HEK293 (cell line): ENCODE measurements around the gene PEX11G.
A peak's percentile ranks its signal among the peaks of the same experiment; 100 is the strongest.

ENCODE experiments used
- CTCF ChIA-PET: fragments of 350-600 bp; formaldehyde crosslinking; extraction: SDS; loops from one replicate; lab custom pipeline; 2021; ENCODE audit warnings: antibody characterized with exemption; lab: Yijun Ruan, JAX
- POLR2A ChIA-PET: fragments of 300-600 bp; formaldehyde crosslinking; extraction: SDS; loops from one replicate; lab custom pipeline; 2020; ENCODE audit warnings: antibody characterized with exemption, inconsistent platforms; lab: Yijun Ruan, JAX
- H3K27ac ChIP-seq: fragments of 200-500 bp; sonication (Bioruptor generic); 2 replicates; pipeline ENCODE4 v1.5.1; 2014; ENCODE audit warnings: low read depth, low read length, control low read depth, inconsistent platforms; ENCODE audit errors: extremely low read depth
- H3K36me3 ChIP-seq, 2 experiments: fragments of 200-500 bp in 1 of 2; sonication (Bioruptor generic) in 1 of 2; 1 replicate in 1 of 2; 2 replicates in 1 of 2; pipeline ENCODE4 v1.5.1; 2014 to 2017; ENCODE audit warnings: inconsistent platforms in 2 of 2, low read length in 2 of 2; ENCODE audit not compliant: control insufficient read depth in 2 of 2, insufficient read depth in 1 of 2
- H3K4me1 ChIP-seq: fragments of 200-500 bp; sonication (Bioruptor generic); 2 replicates; pipeline ENCODE4 v1.5.1; 2014; ENCODE audit warnings: mild to moderate bottlenecking, low read length, inconsistent platforms; ENCODE audit not compliant: control insufficient read depth, insufficient read depth
- H3K4me3 ChIP-seq: 2 replicates; pipeline ENCODE4 v1.5.1; 2011; ENCODE audit warnings: low read depth, mild to moderate bottlenecking, control low read depth, low read length, moderate library complexity
- H3K9me3 ChIP-seq: fragments of 200-500 bp; sonication (Bioruptor generic); 2 replicates; pipeline ENCODE4 v1.5.1; 2014; ENCODE audit warnings: low read depth, low read length, inconsistent platforms; ENCODE audit not compliant: control insufficient read depth, insufficient read depth
- EGR2 ChIP-seq: fragments of 450-650 bp; formaldehyde crosslinking; IDR thresholded peaks from 2 replicates; pipeline ENCODE4 v1.5.1; 2016; ENCODE audit warnings: low read depth, missing biosample characterization, missing genetic modification characterization
- KLF1 ChIP-seq: fragments of 450-650 bp; formaldehyde crosslinking; IDR thresholded peaks from 2 replicates; pipeline ENCODE4 v1.5.1; 2016; ENCODE audit warnings: missing biosample characterization, missing genetic modification characterization
- KLF9 ChIP-seq: fragments of 450-650 bp; formaldehyde crosslinking; IDR thresholded peaks from 2 replicates; pipeline ENCODE4 v1.5.1; 2016; ENCODE audit warnings: missing biosample characterization, missing genetic modification characterization, low read depth
- OVOL3 ChIP-seq: fragments of 450-650 bp; formaldehyde crosslinking; IDR thresholded peaks from 2 replicates; pipeline ENCODE4 v1.5.1; 2016; ENCODE audit warnings: missing biosample characterization, missing genetic modification characterization
- SALL2 ChIP-seq: fragments of 450-650 bp; formaldehyde crosslinking; IDR thresholded peaks from 2 replicates; pipeline ENCODE4 v1.5.0; 2017; ENCODE audit warnings: missing biosample characterization, mild to moderate bottlenecking, missing genetic modification characterization, borderline replicate concordance
- SCRT2 ChIP-seq: fragments of 450-650 bp; formaldehyde crosslinking; IDR thresholded peaks from 2 replicates; pipeline ENCODE4 v1.5.1; 2016; ENCODE audit warnings: missing biosample characterization, missing genetic modification characterization
- ZFHX2 ChIP-seq: fragments of 450-650 bp; formaldehyde crosslinking; conservative IDR thresholded peaks from 2 replicates; pipeline ENCODE4 v1.5.1; 2016; ENCODE audit warnings: missing biosample characterization, missing genetic modification characterization
- ZIC2 ChIP-seq: fragments of 450-650 bp; formaldehyde crosslinking; IDR thresholded peaks from 2 replicates; pipeline ENCODE4 v1.5.1; 2016; ENCODE audit warnings: missing biosample characterization, missing genetic modification characterization
- ZNF121 ChIP-seq: fragments of 450-650 bp; formaldehyde crosslinking; IDR thresholded peaks from 2 replicates; pipeline ENCODE4 v1.5.1; 2016; ENCODE audit warnings: missing biosample characterization, missing genetic modification characterization
- ZNF132 ChIP-seq: fragments of 450-650 bp; formaldehyde crosslinking; IDR thresholded peaks from 2 replicates; pipeline ENCODE4 v1.5.1; 2017; ENCODE audit warnings: missing biosample characterization, missing genetic modification characterization, borderline replicate concordance
- ZNF280C ChIP-seq: fragments of 450-650 bp; formaldehyde crosslinking; IDR thresholded peaks from 2 replicates; pipeline ENCODE4 v1.5.1; 2016; ENCODE audit warnings: missing biosample characterization, missing genetic modification characterization
- ZNF391 ChIP-seq: fragments of 450-650 bp; formaldehyde crosslinking; IDR thresholded peaks from 2 replicates; pipeline ENCODE4 v1.5.1; 2016; ENCODE audit warnings: low read depth, missing biosample characterization, missing genetic modification characterization, borderline replicate concordance
- ZNF518A ChIP-seq: fragments of 450-650 bp; formaldehyde crosslinking; conservative IDR thresholded peaks from 2 replicates; pipeline ENCODE4 v1.5.1; 2016; ENCODE audit warnings: low read depth, missing biosample characterization, missing genetic modification characterization
- ZNF768 ChIP-seq: fragments of 450-650 bp; formaldehyde crosslinking; IDR thresholded peaks from 2 replicates; pipeline ENCODE4 v1.5.1; 2018; ENCODE audit warnings: missing biosample characterization, mild to moderate bottlenecking, missing genetic modification characterization

Gene PEX11G

GRCh38 chr19:7526059-7526929 lies 37.5 kb upstream of the PEX11G start:
- CTCF ChIA-PET, result interaction anchor here (0.7 kb wide), 1 partner anchor 159 kb away, joined by 3 read pairs; no protein-coding TSS in a partner anchor
- Histone ChIP-seq H3K27ac (no peak overlapping the region), H3K4me1 (0 out of 2 replicates have a peak, but pooled peaks cover 2% of the 10 kb centered on the region), H3K4me3 (no peak overlapping the region), H3K36me3 (peaks cover 0 to 35% of the 10 kb centered on the region in 2 experiments; a peak in 2 of 3 replicates), H3K9me3 (no peaks in the 10 kb centered on the region)
- POLR2A ChIA-PET, result interaction anchor here (1.1 kb wide), 1 partner anchor 9 kb away, joined by 4 read pairs; the partner anchor contains the start of gene PNPLA6
- TF ChIP-seq ZIC2 (tag by site-specific recombination) (no peak), KLF9 (0 out of 2 replicates have a peak, but pooled peaks have one; percentile 32), ZNF518A (tag by site-specific recombination) (no peak), ZFHX2 (tag by site-specific recombination) (peak; percentile 61), EGR2 (tag by site-specific recombination) (peak; percentile 70), ZNF391 (tag by site-specific recombination) (no peak), ZNF121 (tag by site-specific recombination) (no peak), ZNF280C (tag by site-specific recombination) (no peak), KLF1 (tag by site-specific recombination) (peak; percentile 45; the same call in 1 of the 2 replicates)

GRCh38 chr19:7524992-7525739 lies 36.3 kb upstream of the PEX11G start:
- Histone ChIP-seq H3K9me3 (no peaks in the 10 kb centered on the region), H3K27ac (no peak overlapping the region), H3K4me3 (no peak overlapping the region), H3K4me1 (0 out of 2 replicates have a peak, but pooled peaks cover 2% of the 10 kb centered on the region), H3K36me3 (peaks cover 0 to 32% of the 10 kb centered on the region in 2 experiments; a peak in 1 of 3 replicates)
- POLR2A ChIA-PET, result no interaction called here
- CTCF ChIA-PET, result interaction anchor here (0.7 kb wide), 1 partner anchor 158 kb away, joined by 3 read pairs; no protein-coding TSS in a partner anchor
- no peak for TF ChIP-seq SALL2
- TF ChIP-seq ZNF132, result no peak
- TF ChIP-seq ZNF768 (tag by site-specific recombination), result peak; percentile 94
- 0 out of 2 replicates have a peak, but pooled peaks have one; percentile 36 for TF ChIP-seq SCRT2
- no peak for TF ChIP-seq OVOL3 (tag by site-specific recombination)
